SK-N-MC (cell line): Measurements from ENCODE around the gene LYSMD4.
"Not testable (repeated sequence)": the region's sequence is repeated elsewhere in the genome, so short reads cannot be mapped to it uniquely, and the experiment has no call there.

Source experiments
- DNase-seq: peaks from one replicate; pipeline ENCODE4 v3.0.0-alpha.2; 2011; ENCODE audit warnings: low read depth, low spot score
- H3K27ac ChIP-seq: fragments of 200-600 bp; sonication (generic); 2 replicates; pipeline ENCODE4 v1.5.1; 2016; ENCODE audit warnings: mixed run types
- H3K36me3 ChIP-seq: fragments of 200-600 bp; sonication (generic); 2 replicates; pipeline ENCODE4 v1.6.1; 2017; ENCODE audit warnings: antibody characterized with exemption, low read length, mixed read lengths; ENCODE audit not compliant: insufficient read depth
- H3K4me3 ChIP-seq: fragments of 200-600 bp; sonication (generic); 2 replicates; pipeline ENCODE4 v1.5.1; 2016
- H3K9ac ChIP-seq: fragments of 200-600 bp; sonication (generic); 2 replicates; pipeline ENCODE4 v1.8.0; 2017; ENCODE audit warnings: mixed run types, mixed read lengths; ENCODE audit not compliant: insufficient read length
- H3K9me3 ChIP-seq: fragments of 200-600 bp; sonication (generic); 2 replicates; pipeline ENCODE4 v1.6.1; 2017; ENCODE audit warnings: low read depth, mild to moderate bottlenecking, antibody characterized with exemption, low read length, moderate library complexity, mixed read lengths
- EZH2 ChIP-seq: fragments of 200-600 bp; sonication (generic); IDR thresholded peaks from one replicate; pipeline ENCODE4 v1.6.1; 2017; ENCODE audit warnings: antibody characterized with exemption
- FOXP2 ChIP-seq: optimal IDR thresholded peaks from 2 replicates; pipeline ENCODE3; 2011; ENCODE audit warnings: mild to moderate bottlenecking, moderate library complexity; ENCODE audit not compliant: insufficient read depth; ENCODE audit errors: extremely low read length, control extremely low read depth
- POLR2AphosphoS5 ChIP-seq: IDR thresholded peaks from 2 replicates; pipeline ENCODE4 v1.6.1; 2012; ENCODE audit warnings: mild to moderate bottlenecking, low read depth, low read length, borderline replicate concordance

The LYSMD4 gene

DNA sequence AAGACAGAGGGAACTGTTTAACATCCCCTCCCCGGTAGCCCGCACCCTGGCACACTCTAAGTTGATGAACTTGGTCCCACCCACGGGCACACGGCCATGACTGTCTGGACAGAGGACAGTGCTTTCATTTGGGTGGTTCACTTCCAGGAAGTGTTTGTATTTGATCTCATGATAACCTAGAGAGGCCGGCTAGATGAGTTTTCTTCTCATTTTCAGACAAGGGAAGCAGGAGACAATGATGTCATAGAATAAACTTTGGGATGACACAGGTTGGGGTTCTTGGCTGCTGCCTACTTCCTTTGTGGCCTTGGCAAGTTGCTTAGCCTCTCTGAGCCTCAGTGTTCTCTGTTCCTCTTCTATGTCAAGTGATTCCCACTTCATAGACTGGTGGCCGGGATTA lies 16.1 kb upstream of the LYSMD4 start:
- Histone ChIP-seq H3K9me3 (no peaks in the 10 kb centered on the region), H3K27ac (no peak overlapping the region), H3K9ac (no peak overlapping the region), H3K4me3 (no peak overlapping the region), H3K36me3 (no peaks in the 10 kb centered on the region)
- DNase-seq = no peak
- no peak for TF ChIP-seq FOXP2
- no peak for TF ChIP-seq POLR2AphosphoS5
- TF ChIP-seq EZH2 = no peak

DNA sequence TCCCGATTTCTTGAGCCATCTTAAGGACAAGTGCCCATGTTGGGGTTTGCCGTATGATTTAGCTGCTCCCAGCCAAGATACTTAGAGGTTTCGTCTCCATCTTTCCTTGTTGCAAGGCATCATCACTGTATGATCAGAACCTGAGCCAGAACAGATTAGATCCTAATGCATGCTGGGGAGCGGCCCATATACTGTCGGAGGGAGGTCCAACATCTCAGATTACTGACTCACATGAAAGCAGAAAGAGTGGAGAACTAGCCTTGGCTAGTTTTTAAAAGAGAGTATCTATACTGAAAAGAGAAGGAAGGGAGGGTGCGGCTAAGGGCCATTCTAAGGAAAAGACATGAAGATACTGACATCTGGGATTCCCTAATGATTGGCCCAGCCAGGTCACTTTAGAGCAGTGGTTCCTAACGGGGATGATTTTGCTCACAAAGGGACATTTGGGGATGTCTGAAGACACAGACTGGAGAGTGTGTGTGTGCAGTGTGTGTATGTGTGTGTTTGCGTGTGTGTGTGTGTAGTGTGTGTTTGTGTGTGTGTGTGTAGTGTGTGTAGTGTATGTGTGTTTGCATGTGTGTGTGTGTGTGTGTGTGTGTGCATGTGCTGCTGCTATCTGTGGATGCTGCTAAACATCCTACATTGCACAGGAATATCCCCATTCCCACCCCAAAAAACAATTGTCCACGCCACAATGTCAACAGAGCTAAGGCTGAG lies 12.3 kb upstream of the LYSMD4 start:
- H3K36me3 ChIP-seq = no peaks in the 10 kb centered on the region
- no peak overlapping the region for H3K4me3 ChIP-seq
- no peak overlapping the region for H3K27ac ChIP-seq
- TF ChIP-seq FOXP2 (no peak), EZH2 (no peak)
- no peak overlapping the region for H3K9ac ChIP-seq
- no peaks in the 10 kb centered on the region for H3K9me3 ChIP-seq
- DNase-seq = no peak

DNA sequence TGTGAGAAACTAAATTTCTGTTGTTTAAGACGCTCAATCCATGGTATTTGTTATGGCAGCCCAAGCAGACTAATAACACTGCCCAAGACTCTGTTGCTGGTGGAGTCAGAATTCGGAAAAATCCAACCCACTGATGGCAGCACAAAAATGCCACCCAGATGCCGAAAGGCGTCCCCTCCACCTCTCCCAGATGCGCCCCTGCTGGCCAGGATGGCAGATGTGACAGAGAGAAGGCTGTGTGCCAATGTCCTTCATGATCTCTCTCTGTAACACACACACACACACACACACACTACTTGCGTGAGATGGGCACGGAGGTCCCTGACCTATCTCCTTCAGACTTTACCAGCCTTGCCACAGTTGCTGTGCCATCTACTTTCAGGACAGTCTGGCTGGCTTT lies 10.9 kb upstream of the LYSMD4 start:
- Histone ChIP-seq H3K27ac (no peak overlapping the region), H3K9ac (no peak overlapping the region), H3K9me3 (no peaks in the 10 kb centered on the region), H3K4me3 (no peak overlapping the region), H3K36me3 (no peaks in the 10 kb centered on the region)
- no peak for TF ChIP-seq POLR2AphosphoS5
- no peak for TF ChIP-seq FOXP2
- TF ChIP-seq EZH2 = no peak
- DNase-seq = no peak

DNA sequence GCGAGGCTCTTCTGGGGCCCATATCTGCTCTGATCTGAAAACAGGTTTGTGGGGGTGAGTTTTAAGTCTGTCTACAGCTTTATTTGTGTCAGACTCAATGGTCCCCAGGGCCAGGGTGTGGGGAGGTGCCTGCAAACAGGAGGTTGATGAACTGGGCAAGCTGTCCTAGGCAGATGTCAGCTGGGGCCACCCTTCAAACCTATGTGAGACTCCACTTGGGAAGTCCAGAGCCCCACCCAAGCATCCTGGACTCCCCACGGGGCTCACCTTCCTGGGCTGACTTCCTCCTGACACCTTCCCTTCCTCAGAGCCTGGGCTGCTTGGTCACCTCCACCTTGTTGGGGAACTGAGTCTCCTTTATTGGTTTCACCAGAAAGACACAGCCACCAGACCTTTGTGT lies 8.6 kb upstream of the LYSMD4 start:
- no peaks in the 10 kb centered on the region for H3K9me3 ChIP-seq
- H3K27ac ChIP-seq = no peak overlapping the region
- TF ChIP-seq FOXP2 (no peak), EZH2 (no peak), POLR2AphosphoS5 (no peak)
- H3K9ac ChIP-seq = no peak overlapping the region
- no peak for DNase-seq
- H3K4me3 ChIP-seq = no peak overlapping the region
- no peaks in the 10 kb centered on the region for H3K36me3 ChIP-seq

DNA sequence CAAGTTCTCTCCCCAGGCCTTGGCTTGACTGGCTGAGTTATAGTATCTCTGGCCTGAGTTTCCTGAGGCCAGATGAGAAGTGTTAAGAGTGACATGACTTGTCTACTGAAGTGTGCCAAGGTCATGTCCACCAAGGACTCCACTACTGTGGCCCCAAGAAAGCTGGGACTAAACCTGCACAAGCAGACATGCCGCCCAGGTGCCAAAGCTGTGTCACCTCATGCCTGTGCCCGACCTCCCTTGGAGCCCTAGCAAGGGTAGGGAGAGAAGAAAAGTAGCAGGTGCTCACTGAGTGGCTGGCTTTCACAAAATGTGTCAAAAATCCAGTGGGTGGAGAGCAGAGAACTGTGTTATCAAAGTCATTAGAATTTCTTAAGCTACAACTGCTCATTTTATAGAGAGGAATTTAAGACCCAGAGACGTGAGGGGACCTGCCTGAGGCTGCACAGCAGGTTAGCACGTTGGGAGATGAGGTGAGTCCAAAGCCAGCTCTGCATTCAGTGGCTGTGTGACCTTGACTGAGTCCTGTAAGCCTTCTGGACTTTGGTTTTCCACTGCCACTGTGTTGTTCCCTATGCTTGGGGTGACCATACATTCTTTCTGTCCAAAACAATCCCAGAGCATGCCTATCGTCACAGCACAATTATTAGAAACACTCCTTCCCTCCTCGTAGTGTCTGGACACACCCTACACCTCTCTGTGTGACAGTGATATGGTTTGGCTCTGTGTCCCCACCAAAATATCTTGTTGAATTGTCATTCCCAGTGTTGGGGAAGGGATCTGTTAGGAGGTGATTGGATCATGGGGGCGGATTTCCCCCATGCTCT lies 5.0 kb upstream of the LYSMD4 start:
- no peak overlapping the region for H3K9ac ChIP-seq
- TF ChIP-seq POLR2AphosphoS5 = no peak
- no peak for TF ChIP-seq EZH2
- no peak for TF ChIP-seq FOXP2
- no peaks in the 10 kb centered on the region for H3K36me3 ChIP-seq
- no peaks in the 10 kb centered on the region for H3K9me3 ChIP-seq
- H3K27ac ChIP-seq = no peak overlapping the region
- no peak overlapping the region for H3K4me3 ChIP-seq
- DNase-seq = no peak

DNA sequence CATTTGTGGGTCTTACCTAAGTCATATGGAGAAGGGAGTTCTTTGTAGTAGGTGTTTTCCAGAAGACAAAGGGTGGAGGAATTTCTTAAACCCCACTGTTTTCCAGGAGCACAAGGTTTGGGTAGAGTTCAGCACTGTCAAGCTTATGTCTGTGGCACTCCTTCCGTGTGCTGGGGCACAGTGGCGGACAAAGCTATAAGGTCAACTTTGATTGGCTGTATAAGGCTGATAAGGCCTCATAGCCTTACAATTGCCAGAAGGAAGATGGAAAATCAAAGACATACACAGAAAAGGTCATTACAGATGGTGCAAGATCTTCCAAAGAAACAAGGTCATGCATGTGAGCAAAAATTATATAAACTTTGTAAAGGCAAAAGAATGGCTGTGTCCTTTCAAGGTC lies 3.5 kb upstream of the LYSMD4 start:
- Histone ChIP-seq H3K9ac (no peak overlapping the region), H3K36me3 (no peaks in the 10 kb centered on the region), H3K27ac (no peak overlapping the region), H3K9me3 (no peaks in the 10 kb centered on the region), H3K4me3 (no peak overlapping the region)
- TF ChIP-seq EZH2 = no peak
- TF ChIP-seq FOXP2 = no peak
- TF ChIP-seq POLR2AphosphoS5 = no peak
- DNase-seq = no peak

DNA sequence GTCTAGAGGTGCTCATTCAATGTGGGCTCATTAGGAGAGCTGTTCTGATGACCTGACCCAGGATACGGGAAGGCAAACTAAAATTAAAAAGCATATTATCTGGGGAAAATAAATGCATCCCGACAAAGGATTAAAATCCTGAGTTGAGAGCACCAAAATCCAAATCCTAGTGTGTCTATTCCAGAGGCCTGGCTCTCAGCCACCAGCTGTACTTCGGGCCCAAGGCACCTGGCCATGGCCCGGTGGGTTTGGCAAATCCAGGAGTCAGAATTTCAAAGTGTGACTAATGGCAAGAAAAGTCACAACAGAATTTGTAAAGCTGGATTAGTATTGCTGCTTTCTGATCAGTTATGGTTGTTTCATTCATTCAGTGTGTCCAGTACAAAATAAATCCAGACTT lies 2.6 kb upstream of the LYSMD4 start:
- Histone ChIP-seq H3K36me3 (no peaks in the 10 kb centered on the region), H3K4me3 (no peak overlapping the region), H3K9ac (no peak overlapping the region), H3K9me3 (no peaks in the 10 kb centered on the region), H3K27ac (no peak overlapping the region)
- no peak for TF ChIP-seq FOXP2
- no peak for DNase-seq

DNA sequence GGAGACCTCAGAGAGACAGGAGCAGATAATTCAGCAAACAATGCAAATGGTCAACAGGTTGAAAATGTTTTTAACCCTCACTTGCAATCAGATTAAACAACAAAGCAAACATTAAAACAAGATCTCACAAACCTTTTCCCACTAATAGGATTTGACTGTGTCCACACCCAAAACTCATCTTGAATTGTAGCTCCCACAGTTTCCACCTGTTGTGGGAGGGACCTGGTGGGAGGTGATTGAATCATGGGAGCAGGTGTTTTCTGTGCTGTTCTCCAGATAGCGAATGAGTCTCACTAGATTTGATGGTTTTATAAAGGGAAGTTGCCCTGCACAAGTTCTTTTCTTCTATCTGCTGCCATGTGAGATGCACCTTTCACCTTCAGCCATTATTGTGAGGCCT lies 1.3 kb upstream of the LYSMD4 start:
- no peak overlapping the region for H3K4me3 ChIP-seq
- TF ChIP-seq FOXP2 (no peak), EZH2 (no peak), POLR2AphosphoS5 (no peak)
- no peak overlapping the region for H3K27ac ChIP-seq
- no peaks in the 10 kb centered on the region for H3K36me3 ChIP-seq
- no peak overlapping the region for H3K9ac ChIP-seq
- no peaks in the 10 kb centered on the region for H3K9me3 ChIP-seq
- no peak for DNase-seq

DNA sequence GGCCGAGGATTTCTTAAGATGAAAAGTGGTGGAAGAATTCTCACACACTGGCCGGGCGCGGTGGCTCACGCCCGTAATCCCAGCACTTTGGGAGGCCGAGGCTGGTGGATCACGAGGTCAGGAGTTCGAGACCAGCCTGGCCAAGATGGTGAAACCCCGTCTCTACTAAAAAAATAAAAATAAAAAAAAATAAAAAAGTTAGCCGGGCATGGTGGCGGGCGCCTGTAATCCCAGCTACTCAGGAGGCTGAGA lies 729 bp upstream of the LYSMD4 start:
- not testable (repeated sequence) for H3K9me3 ChIP-seq, H3K36me3 ChIP-seq, DNase-seq
- H3K9ac ChIP-seq = peak overlapping the region; percentile 89
- peak overlapping the region; percentile 86 for H3K4me3 ChIP-seq
- H3K27ac ChIP-seq = peak overlapping the region; percentile 77; the same call in 1 of the 2 replicates
